ENCODE results near the gene COL13A1.

Gene COL13A1

DNA sequence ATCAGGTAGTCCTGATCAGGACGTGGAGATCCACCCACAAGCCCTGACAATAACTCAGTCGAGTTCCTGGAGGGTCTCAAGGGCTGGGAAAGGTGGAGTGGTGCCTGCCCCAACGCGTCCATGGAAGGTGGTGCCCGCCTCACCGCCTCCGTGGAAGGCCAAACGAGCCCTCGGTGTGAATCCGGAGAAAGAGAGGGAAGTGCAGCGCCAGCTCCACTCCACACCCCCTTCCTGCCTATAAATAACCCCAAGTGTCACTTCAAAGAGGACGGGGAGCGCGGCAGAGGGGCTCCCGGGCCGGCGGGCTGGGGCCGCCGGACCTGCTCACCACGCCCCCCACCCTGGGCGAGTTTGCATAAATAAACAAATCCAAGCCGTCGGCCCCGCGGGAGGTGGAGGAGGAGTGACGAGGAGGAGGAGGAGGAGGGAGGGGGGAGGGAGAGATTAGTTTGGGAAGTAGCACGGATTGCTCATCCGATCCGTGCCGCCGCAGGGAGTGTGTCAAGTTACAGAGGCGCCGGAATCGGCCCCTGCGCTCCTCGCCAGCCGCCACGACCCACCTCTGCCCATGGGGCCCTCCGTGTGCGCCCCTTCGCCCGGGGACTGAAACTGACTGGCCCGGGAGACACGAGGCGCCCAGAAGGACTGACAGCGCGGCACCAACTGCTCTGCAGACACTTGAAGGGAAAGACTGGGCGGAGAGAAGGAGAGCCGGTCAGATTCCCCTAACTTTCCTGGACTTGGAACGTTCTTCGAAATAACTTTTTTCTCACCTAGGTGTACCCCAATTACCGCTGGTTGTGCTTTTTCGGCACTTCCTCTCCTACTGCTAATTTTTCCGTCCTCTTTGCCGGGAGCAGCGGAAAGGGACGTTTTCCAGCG, at the start of gene COL13A1:
TSS of gene COL13A1 (plus strand) at position 473 of the 882 bp plus-strand sequence. CDS start 518 bp downstream, outside the sequence.
- DNase-seq (ENCODE audit: low read depth in 2 of 2) = peak in 1 of 2 experiments; percentile 24

DNA sequence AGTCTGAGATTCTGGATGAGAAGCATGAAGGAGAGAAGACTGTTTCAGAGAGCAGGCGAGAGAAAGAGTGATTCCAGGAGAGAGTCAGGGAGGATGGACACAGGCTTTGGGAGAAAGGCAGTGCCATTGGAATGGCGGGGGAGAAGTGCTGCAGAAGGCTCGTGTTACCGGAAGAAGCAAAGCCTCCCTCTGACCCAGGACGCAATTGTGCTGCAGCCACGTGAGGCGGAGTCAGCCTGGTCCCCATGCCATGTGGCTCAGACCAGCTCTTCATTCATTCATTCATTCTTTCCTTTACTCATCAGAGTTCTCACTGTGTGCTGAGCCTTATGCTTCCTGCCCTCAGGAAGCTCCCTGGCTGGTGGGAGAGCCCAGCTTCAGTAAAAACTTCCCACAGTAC, 49.2 kb upstream of the COL13A1 start:
- DNase-seq (ENCODE audit: low read depth in 2 of 2) = no peak

DNA sequence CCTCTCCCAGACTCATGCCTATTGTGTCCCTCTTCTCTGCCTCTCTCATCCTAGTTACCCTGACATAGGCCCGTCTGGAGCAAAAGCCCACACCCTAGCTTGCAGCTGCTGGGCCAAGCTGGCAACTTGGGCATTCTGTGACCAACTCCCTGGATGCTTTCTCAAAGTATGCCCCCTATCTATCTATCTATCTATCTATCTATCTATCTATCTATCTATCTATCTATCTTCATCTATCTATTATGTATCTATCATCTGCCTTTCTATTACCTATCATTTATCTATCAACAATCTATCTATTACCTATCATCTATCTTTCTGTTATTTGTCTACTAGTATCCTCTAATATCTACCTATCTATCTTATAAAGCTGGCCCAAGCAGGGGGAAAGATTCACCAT, 45.4 kb upstream of the COL13A1 start:
- DNase-seq (ENCODE audit: low read depth in 2 of 2) = no peak

DNA sequence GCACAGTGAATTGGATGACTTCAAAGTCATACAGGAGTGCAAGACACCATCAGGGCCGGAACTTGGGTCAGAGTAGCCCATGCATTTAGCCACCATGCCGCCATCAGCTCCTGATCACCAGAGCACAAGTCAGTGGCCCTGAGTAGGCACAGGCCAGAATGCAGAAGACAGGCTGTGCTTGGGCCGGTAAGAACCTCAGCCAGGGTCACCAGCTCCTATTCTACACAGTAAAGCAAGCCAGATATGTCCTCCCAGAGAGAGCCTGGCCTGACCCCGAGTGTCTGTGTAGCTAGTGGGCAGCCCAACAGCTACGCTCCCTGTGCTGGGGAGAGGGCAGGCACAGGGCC, 44.5 kb upstream of the COL13A1 start:
- no peak for DNase-seq (ENCODE audit: low read depth in 2 of 2)

DNA sequence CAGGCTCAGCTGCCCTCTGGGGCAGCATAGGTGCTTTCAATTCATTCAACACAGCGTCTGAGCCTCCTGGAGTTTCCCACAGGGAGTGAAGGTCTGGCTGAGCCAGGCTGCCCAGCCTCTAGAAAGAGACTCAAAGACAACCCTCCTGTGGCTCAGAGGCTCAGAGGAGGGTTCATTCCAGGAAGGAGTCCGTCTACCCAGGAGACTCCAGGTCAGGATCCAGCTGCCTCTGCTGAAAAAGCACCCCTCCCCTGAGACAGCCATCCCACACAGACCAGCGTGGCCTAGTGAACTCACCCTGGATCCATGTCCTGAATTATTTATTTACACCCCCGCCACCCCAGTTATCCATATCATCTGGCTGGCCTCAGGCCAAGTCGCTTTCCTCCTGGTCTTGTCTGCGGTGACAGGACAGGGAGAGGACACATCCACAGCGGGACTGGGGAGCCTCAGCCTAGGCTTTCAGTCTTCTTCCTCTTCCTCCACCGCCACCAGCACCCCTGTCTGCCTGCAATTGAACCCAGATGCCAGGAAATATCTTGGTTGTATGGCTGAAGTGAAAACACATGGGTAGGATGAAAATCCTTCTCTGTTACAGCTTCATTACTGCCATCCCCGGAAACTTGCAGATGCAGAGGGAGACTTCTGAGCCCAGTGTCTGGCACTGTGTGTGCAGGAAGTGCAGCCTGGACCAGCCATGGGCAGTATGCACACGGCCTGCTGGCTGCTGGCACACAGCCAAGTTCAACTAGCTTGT, 44.0 kb upstream of the COL13A1 start:
- DNase-seq (ENCODE audit: low read depth in 2 of 2) = peak; percentile 63 to 65

DNA sequence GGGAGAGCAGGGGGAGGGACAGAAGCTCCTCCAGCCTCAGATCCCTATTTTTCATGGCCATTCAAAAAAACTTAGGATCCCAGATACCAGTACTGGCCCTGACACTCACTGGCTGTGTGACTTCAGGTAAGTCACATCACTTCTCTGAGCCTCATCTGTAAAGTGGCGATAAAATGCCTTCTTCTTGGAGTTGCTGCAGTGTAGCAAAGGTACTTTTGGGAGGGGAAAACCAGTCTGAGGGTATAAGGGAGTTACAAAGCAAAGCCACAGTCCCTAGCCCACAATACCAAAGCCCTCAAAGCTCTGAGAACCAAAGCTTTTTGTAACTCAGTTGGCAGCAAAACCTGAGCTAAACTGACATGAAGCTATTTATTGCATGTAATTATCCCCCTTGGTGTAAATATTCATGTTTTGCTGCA, 43.4 kb upstream of the COL13A1 start:
- DNase-seq (ENCODE audit: low read depth in 2 of 2) = no peak

DNA sequence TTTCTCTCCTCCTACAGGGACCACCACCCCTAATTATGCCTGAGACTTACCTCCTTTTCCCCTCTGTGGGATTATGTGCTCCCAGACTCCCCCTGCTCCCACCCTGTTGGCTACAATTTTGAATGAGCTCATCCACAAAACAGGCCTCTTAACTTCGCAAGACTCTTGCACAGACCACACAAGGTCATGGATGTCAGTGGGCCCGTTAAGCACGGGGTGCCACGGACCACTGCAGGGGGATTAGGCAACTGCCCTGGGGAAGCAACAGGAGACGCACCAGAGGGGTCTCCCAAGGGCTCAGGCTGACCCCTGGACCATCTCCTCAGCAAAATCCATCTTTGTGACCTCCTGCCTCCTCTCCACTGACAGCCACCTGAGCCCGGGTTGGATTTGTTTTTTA, 42.1 kb upstream of the COL13A1 start:
- no peak for DNase-seq (ENCODE audit: low read depth in 2 of 2)

DNA sequence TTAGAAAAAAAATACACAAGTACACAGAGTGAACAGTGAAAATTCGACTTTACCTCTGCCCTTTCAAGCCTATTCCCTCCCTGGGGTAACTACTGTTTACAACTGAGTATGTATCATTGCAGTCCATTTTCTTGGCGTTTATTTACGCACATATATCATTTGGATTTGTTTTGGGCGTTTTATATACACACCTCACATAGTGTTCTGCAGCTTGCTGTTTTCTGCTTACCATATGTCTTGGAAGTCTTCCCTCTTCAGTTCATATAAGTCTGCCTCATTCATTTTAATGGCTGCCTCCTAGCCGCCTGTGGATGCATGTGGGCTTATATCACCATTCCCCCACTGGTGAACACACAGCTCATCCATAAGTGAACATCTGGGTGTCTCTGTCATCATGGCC, 41.6 kb upstream of the COL13A1 start:
- peak; percentile 19 to 21 for DNase-seq (ENCODE audit: low read depth in 2 of 2)

DNA sequence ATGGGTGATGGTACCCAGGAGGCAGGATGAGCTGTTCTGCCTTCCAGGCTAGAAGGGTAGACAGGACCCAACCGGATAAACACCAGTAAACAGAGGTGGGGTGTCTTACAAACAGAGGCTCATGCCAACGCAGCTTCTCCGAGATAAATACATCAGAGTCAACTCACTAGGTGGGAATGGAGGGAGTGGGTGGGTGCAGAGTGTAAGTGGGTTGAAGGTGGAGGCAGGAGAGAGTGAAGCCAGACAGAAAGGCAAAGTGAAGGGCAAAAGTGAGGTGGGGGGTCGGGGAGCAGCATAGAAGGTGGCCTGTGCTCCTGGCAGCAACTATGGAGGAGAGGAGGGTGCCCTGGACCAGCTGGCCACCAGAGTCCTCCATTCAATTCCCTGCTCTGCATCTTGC, 40.4 kb upstream of the COL13A1 start:
- no peak for DNase-seq (ENCODE audit: low read depth in 2 of 2)

DNA sequence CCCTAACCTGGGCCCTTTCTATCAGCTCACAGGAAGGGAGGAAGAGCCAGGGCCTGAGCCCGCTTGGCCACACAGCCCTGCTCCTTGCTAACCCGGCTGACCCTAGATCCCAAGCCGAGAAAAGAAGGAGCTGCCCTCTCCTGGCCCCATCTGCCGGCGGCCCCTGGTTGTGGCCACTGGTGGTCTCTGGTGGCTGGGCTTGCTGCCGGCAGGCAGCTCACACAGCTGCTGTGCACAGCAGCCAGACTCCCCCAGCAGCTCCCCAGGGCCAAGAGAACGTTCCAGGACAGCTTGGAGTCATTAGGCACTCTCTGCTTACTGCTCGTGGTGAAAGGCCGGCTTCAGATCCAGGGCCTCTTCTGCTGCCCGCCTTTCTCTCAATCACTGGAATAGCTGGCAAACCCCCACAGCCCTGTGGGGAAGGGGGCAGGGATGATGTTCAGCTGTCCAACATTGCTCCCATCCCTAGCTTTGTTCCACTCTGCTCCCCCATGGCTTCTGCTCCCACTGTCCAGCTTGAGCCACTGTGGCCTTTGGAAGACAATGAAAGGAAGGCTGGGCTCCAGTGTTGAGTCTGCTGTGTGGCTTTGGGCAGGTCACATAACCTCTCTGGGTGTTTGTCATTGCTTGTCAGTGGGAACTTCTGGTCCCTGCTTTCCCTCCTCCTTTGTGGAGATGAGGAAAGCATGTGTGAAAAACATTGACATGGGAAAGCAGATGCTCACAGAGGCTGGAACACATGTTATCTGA, 35.4 kb upstream of the COL13A1 start:
- peak; percentile 30 to 42 for DNase-seq (ENCODE audit: low read depth in 2 of 2)

DNA sequence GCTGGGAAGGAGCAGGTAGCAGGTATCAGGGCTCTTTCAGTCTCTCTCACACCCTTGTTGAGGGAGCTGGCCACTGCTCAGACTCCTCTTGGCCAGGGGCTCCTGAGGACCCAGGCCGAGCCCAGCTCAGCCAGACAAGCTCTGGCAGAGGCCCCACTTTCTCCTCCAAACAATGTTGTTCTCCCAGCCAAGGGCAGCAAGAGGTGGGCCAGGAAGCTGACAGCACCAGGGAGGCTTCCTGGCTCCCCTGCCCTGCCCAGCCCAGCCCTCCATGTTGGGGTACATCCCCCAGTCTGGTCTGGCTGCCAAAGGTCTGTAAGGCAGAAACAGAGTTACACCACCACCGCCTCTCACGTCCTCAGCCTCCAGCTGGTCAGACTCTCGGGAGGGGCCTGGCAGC, 33.9 kb upstream of the COL13A1 start:
- no peak for DNase-seq (ENCODE audit: low read depth in 2 of 2)

DNA sequence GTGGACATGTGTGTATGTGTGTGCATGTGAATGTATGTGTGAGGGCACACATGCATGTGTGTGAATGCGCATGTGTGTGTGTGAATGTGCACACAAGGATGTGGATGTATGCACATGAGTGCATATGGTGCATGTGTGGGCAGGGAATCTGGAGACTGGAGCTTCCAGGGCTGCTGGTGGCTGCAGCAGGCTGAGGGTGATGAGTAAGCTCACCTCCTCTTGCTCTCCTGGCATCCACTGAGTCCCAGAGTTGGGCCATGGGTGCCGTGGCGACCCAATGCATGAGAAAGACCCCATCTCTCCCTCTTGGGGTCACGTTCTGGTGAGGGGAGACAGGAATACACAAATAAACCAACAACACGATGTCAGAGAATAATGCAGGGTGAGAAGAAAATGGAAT, 33.3 kb upstream of the COL13A1 start:
- no peak for DNase-seq (ENCODE audit: low read depth in 2 of 2)

DNA sequence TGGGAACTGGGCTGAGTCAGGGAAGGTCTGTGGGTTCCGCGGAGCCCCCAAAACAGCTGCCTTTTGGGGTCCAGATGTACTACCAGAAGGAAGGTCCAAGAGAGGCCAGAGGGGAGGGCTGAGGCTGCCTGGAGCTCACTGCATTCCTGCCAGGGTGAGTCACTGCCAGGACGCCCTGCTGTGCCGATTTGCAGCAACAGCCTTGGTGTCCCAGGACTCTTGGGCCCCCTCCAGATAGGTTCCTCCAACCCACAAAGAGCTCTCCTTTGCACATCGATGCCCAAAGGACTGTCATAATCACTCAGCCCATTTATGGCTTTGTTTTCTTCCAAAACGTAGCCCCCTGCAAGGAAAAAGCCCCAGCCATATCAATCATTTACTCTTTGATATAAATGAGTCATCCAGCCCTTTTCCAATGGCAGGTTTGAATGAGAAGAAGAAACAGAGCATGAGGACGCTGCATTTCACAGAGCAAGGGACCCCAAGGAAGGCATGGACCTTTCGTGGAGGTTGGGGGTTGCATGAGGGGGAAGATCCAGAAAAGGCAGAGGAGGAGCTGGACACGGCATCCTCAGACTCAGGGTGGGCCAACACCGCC, 32.2 kb upstream of the COL13A1 start:
- DNase-seq (ENCODE audit: low read depth in 2 of 2) = peak; percentile 44 to 57

DNA sequence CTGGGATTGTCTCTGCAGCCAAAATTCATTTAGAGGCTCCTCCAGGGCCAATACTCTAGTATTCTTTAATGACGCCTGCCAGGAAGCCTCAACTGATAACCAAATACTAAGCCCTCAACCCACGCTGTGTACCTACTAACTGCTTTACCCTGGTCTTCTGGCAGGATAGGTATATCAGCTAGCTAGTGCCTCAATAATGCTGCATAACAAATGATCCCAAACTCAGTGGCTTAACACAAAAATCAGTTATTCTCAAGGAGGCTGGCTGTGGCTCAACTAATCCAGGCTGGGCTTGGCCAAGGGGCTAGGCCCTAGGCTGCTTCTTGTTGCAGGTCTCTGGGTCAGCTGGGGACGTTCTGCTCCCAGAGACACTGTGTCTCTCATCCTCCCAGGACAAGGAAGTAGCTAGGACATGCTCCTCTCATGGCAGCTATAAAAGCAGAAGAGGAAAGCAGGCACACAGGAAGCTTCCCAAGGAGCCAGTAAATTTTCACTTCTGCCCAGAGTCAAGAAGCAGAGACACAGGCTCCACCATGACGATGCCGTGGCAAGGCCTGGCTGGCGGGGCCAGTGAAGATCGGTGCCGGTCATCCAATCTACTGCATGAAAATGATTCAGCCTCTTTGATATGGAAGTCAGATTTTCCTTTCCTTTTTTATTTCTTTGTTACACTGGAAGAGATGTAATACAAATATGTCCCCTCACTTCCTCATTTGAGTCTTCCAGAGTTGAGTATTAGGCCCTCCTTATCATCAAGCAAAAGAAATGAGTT, 28.6 kb upstream of the COL13A1 start:
- no peak for DNase-seq (ENCODE audit: low read depth in 2 of 2)

DNA sequence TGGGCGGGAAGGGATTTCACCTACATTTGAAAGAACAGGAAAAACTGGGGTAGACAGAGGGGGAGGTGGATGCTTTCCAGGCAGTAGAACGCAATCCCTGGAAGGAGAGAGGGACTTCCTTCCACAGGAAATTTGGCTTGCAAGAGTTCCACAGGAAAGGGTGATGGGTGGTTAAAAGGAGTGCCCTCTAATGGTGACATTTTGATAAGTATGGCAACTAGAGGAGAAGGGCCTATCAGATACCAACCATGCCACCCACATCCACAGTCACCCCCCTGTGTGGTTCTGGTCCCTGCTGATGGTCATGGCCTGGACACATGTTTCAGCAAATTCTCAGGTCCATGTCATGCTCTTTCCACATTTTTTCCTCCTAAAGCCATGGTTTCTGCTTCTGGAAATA, 27.1 kb upstream of the COL13A1 start:
- no peak for DNase-seq (ENCODE audit: low read depth in 2 of 2)

DNA sequence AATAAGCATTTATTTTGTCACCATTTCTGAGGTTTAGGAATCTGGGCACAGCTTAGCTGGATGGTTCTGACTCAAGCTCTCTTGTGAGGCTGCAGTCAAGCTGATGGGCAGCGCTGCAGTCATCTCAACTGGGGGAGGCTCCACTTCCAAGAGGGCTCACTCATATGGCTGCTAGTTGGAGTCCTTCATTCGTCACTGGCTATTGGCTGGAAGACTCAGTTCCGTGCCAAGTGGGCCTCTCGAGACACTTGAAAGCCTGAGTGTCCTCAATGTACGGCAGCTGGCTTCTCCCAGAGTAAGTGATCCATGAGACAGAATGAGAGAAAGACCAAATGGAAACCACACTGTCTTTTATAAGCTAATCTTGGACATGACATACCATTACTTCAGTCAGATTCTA, 21.6 kb upstream of the COL13A1 start:
- no peak for DNase-seq (ENCODE audit: low read depth in 2 of 2)

DNA sequence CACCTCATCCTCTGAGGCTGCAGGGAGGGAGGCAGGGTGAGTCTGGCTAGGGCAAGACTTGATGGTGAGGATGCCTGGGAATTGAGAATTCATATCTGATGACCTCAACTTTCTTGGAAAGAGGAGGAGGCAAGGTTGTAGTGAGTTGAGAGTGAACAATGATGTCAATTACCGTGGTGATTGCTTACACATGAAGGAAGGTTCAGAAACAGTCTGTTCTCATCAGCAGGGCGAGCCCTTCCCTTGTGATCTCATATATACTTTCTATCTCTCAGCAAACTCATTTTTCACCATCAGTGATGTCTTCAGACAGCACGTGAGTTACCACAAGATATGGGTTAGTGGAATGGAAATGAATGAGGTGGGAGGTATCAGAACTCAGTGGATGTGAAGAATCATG, 20.1 kb upstream of the COL13A1 start:
- DNase-seq (ENCODE audit: low read depth in 2 of 2) = no peak

DNA sequence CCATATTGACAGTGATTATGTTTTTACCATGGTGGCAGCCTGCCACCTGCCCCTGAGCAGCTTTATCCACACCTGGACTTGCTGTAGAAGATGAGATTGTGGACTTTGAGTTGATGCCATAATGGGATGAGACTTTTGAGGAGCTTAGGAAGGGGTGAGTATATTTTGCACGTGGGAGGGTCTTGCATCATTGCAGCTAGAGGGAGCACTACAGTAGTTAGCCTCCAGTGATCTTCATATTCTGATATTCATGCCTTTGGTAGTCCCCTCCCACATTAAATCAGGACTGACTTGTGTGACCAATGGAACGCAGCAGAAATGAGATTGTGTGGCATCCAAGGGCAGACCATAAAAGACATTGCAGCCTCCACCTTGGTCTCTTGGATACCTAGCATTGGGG, 18.2 kb upstream of the COL13A1 start:
- no peak for DNase-seq (ENCODE audit: low read depth in 2 of 2)

DNA sequence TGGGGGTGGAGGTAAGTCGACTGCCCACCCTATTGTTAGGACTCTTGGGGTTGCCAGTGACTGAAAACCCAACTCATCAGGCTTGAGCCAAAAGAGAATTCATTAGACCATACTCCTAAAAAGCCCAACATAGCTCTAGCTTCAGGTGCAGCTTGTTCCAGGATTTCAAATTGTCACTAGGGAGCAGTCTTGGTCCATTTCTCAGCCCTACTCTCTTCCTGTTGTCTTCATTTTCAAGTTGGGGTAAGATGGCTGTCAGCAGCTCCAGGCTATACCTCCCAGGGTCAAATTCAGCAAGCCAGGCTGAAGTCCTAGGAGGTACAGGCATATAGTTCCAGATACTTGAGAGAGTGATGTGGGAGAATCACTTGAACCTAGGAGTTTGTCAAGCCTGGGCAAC, 14.9 kb upstream of the COL13A1 start:
- DNase-seq (ENCODE audit: low read depth in 2 of 2) = no peak

DNA sequence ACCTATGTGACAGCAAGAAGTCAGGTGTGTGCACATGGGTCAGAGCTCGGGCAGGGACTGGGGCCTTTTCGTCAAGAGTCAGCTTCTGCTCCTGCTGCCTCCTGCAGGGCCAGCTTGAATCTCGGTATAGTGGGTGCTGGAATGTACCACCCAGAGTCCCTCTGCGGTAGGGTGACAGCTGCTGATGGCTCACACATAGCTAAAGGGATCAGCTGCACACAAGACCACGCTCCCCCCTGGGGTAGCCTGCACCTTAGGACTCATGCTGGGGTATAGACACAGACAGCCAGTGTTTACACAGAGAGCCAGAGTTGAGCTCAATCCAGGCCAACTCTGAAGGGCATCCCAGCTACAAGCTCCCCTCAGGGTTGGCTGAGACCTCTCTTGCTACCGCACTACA, 14.0 kb upstream of the COL13A1 start:
- DNase-seq (ENCODE audit: low read depth in 2 of 2) = no peak

DNA sequence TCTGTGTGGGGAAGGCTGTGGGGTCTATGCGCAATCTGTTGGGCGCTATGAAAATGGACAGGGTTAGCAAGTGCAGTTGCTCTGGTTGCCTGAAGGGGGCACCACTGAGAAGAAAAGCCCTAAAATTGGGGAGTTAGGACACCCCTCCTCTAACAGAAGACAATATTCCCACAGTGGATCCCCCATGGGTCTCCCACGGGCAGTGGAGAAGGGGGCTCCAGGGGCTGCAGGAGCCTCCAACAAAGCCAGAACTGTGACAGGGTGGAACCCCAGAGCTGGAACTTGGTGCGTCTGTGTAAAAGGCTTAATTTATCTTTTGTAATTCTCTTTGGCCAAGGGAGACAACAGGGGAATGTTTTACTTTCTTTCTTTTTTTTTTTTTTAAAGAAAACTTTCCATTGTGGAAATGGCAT, 12.5 kb upstream of the COL13A1 start:
- no peak for DNase-seq (ENCODE audit: low read depth in 2 of 2)
